GM18499 (cell line): ENCODE measurements around the gene PDE9A.

ENCODE experiments used
- ATAC-seq: cut with Tn5 transposase; IDR thresholded peaks from one replicate; pipeline ENCODE4 v1.9.1; 2021; ENCODE audit warnings: moderate number of reproducible peaks; ENCODE audit not compliant: insufficient read depth, unreplicated experiment

Gene PDE9A

GRCh38 chr21:42670058-42670880 lies 16.8 kb downstream of the PDE9A start:
- ATAC-seq: no peak

GRCh38 chr21:42670884-42671283 lies 17.5 kb downstream of the PDE9A start:
- no peak for ATAC-seq

GRCh38 chr21:42671778-42672593 lies 18.6 kb downstream of the PDE9A start:
- ATAC-seq: no peak

GRCh38 chr21:42672699-42673458 lies 19.5 kb downstream of the PDE9A start:
- no peak for ATAC-seq

- ATAC-seq: no peak
Measured at GRCh38 chr21:42673633-42674328, 20.4 kb downstream of the PDE9A start.

GRCh38 chr21:42674351-42674940 lies 21.0 kb downstream of the PDE9A start:
- no peak for ATAC-seq

GRCh38 chr21:42675403-42675802 lies 22.0 kb downstream of the PDE9A start:
- no peak for ATAC-seq

- ATAC-seq: no peak
Measured at GRCh38 chr21:42676808-42677207, 23.4 kb downstream of the PDE9A start.

GRCh38 chr21:42677339-42678321 lies 24.2 kb downstream of the PDE9A start:
- no peak for ATAC-seq

- no peak for ATAC-seq
Measured at GRCh38 chr21:42678618-42679295, 25.3 kb downstream of the PDE9A start.

- ATAC-seq: no peak
Measured at GRCh38 chr21:42679319-42680057, 26.1 kb downstream of the PDE9A start.

- ATAC-seq: no peak
Measured at GRCh38 chr21:42680058-42680330, 26.6 kb downstream of the PDE9A start.

- no peak for ATAC-seq
Measured at GRCh38 chr21:42680429-42680828, 27.0 kb downstream of the PDE9A start.

- ATAC-seq: no peak
Measured at GRCh38 chr21:42681296-42682206, 28.1 kb downstream of the PDE9A start.

GRCh38 chr21:42682661-42683210 lies 29.3 kb downstream of the PDE9A start:
- ATAC-seq: no peak

- no peak for ATAC-seq
Measured at GRCh38 chr21:42683371-42684108, 30.1 kb downstream of the PDE9A start.
